CD4-positive, alpha-beta T cell (primary cell): ENCODE data around the gene C14orf119. TPM values are rescaled to one million over a fixed set of nuclear protein-coding genes. Genes with fewer than 3 reads are reported as not detected.

ENCODE experiments used
- ATAC-seq: fragments of 200-7000 bp; cut with Tn5 transposase; one replicate; pipeline ENCODE4 v1.10.0; 2022; ENCODE audit warnings: mild to moderate bottlenecking; ENCODE audit not compliant: poor library complexity
- CTCF ChIA-PET: fragments of 350-600 bp; sonication (Branson Sonifier 250); formaldehyde crosslinking; loops from one replicate; lab custom pipeline; 2021; ENCODE audit warnings: antibody characterized with exemption, inconsistent platforms; lab: Charles Lee
- POLR2A ChIA-PET: fragments of 350-600 bp; sonication (Branson Sonifier 250); formaldehyde crosslinking; loops from one replicate; lab custom pipeline; 2021; ENCODE audit warnings: antibody characterized with exemption, inconsistent platforms; lab: Charles Lee
- DNase-seq, 14 experiments: peaks; one replicate each; pipeline ENCODE4 v3.0.0-alpha.2; 2013 to 2020; ENCODE audit warnings: mixed read lengths in 2 of 14
- H3K27ac ChIP-seq, 2 donors: one replicate each; pipeline versions ENCODE4 v1.5.1 to v1.7.0; 2013; ENCODE audit warnings: low read length in 2 of 2, low read depth in 1 of 2, mild to moderate bottlenecking in 1 of 2
- H3K27me3 ChIP-seq, 2 experiments: 1 replicate in 1 of 2; 2 replicates in 1 of 2; pipeline versions ENCODE4 v1.6.1 to v1.7.0; 2013; ENCODE audit warnings: low read length in 2 of 2, control low read depth in 1 of 2, mild to moderate bottlenecking in 1 of 2, moderate library complexity in 1 of 2; ENCODE audit not compliant: insufficient read depth in 2 of 2, control insufficient read depth in 1 of 2
- H3K36me3 ChIP-seq: one replicate; pipeline ENCODE4 v1.6.1; 2013; ENCODE audit warnings: low read length, control low read depth; ENCODE audit not compliant: insufficient read depth
- H3K4me1 ChIP-seq: one replicate; pipeline ENCODE4 v1.6.1; 2013; ENCODE audit warnings: low read length, control low read depth; ENCODE audit not compliant: insufficient read depth
- H3K4me3 ChIP-seq: one replicate; pipeline ENCODE4 v1.5.1; 2013; ENCODE audit warnings: mild to moderate bottlenecking, low read length, moderate library complexity
- H3K9me3 ChIP-seq, 2 experiments: 1 replicate in 1 of 2; 2 replicates in 1 of 2; pipeline versions ENCODE4 v1.6.1 to v1.7.0; 2013; ENCODE audit warnings: low read length in 2 of 2, mild to moderate bottlenecking in 2 of 2, control low read depth in 1 of 2, moderate library complexity in 1 of 2; ENCODE audit not compliant: control insufficient read depth in 1 of 2, insufficient read depth in 1 of 2
- H3K27ac Mint-ChIP-seq: one replicate; pipeline ENCODE4 v1.8.0; 2020; ENCODE audit warnings: mixed read lengths
- H3K27me3 Mint-ChIP-seq: one replicate; pipeline ENCODE4 v1.8.0; 2021; ENCODE audit warnings: mixed read lengths
- H3K36me3 Mint-ChIP-seq: one replicate; pipeline ENCODE4 v1.8.0; 2021; ENCODE audit warnings: low read depth, mixed read lengths
- H3K4me1 Mint-ChIP-seq: one replicate; pipeline ENCODE4 v1.8.0; 2021; ENCODE audit warnings: low read depth, mixed read lengths
- H3K4me3 Mint-ChIP-seq: one replicate; pipeline ENCODE4 v1.8.0; 2020; ENCODE audit warnings: mild to moderate bottlenecking, mixed read lengths
- H3K9me3 Mint-ChIP-seq: one replicate; pipeline ENCODE4 v1.8.0; 2020; ENCODE audit warnings: mixed read lengths
- intact Hi-C, 2 experiments: fragments of 100-400 bp; cut with DNase I in 1 of 2; cut with micrococcal nuclease in 1 of 2; formaldehyde crosslinking; loops; one replicate each; pipeline versions ENCODE4 v1.15.1 to v1.9.0; 2023 to 2025; cut with DNase I, micrococcal nuclease
- total RNA-seq, 174 experiments: library from RNA in 2 of 174; stranded (reverse) in 2 of 174; gene quantifications; one replicate each; pipeline ENCODE4 v1.2.3 and lab custom pipeline; 2021 to 2026
- TF ChIP-seq, protein P1 (sequence below): fragments of 200-600 bp; IDR thresholded peaks from one replicate; pipeline ENCODE4 v1.8.0; 2022; ENCODE audit warnings: antibody characterized with exemption, mild to moderate bottlenecking

The C14orf119 gene
- total RNA-seq, 2 experiments from 2014 or later, result 3.1 to 3.9 TPM

GRCh38 chr14:23047751-23048693, 47.3 kb upstream of the C14orf119 start:
- TF ChIP-seq, protein P1, sequence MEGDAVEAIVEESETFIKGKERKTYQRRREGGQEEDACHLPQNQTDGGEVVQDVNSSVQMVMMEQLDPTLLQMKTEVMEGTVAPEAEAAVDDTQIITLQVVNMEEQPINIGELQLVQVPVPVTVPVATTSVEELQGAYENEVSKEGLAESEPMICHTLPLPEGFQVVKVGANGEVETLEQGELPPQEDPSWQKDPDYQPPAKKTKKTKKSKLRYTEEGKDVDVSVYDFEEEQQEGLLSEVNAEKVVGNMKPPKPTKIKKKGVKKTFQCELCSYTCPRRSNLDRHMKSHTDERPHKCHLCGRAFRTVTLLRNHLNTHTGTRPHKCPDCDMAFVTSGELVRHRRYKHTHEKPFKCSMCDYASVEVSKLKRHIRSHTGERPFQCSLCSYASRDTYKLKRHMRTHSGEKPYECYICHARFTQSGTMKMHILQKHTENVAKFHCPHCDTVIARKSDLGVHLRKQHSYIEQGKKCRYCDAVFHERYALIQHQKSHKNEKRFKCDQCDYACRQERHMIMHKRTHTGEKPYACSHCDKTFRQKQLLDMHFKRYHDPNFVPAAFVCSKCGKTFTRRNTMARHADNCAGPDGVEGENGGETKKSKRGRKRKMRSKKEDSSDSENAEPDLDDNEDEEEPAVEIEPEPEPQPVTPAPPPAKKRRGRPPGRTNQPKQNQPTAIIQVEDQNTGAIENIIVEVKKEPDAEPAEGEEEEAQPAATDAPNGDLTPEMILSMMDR, result no peak
- no peaks in the 10 kb centered on the region for H3K9me3 ChIP-seq
- no peak overlapping the region for H3K4me3 ChIP-seq
- H3K27me3 Mint-ChIP-seq, result no peaks in the 10 kb centered on the region
- CTCF ChIA-PET, result no interaction called here
- no peaks in the 10 kb centered on the region for H3K4me1 ChIP-seq
- no peaks in the 10 kb centered on the region for H3K36me3 Mint-ChIP-seq
- no peak overlapping the region for H3K4me3 Mint-ChIP-seq
- no peaks in the 10 kb centered on the region for H3K4me1 Mint-ChIP-seq
- DNase-seq, result no peak
- no peaks in the 10 kb centered on the region for H3K9me3 Mint-ChIP-seq
- ATAC-seq, result no peak
- intact Hi-C loops, result no loop called here
- no peaks in the 10 kb centered on the region for H3K36me3 ChIP-seq
- H3K27ac ChIP-seq, result no peak overlapping the region
- H3K27me3 ChIP-seq, result no peaks in the 10 kb centered on the region
- no peak overlapping the region for H3K27ac Mint-ChIP-seq
- POLR2A ChIA-PET, result interaction anchor here (1.3 kb wide), 1 partner anchor 47 kb away, joined by 3 read pairs; the partner anchor contains the start of genes ACIN1 and C14orf119

DNA sequence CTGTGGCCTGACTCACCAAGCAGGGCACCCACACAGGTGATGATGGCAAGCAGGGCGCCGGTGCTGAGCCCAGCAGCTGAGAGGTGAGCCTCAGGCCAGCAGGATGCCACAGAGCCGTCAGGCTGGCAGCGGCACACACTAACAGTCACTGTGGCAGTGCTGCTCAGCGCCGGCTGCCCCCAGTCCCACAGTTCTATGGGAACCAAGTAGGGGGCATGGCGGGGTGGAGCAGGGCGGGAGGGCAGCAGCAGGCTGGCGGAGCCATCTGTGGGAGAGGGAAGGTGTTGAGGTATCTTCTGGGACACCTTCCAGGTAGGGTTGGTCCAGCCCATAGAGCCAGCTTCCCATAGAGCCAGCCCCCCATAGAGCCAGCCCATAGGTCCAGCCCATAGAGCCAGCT, 46.3 kb upstream of the C14orf119 start:
- ChIA-PET POLR2A (no interaction called here), CTCF (no interaction called here)
- H3K27me3 ChIP-seq, result no peaks in the 10 kb centered on the region
- Mint-ChIP-seq H3K27ac (no peak overlapping the region), H3K27me3 (no peaks in the 10 kb centered on the region), H3K4me1 (no peaks in the 10 kb centered on the region), H3K4me3 (no peak overlapping the region), H3K9me3 (no peaks in the 10 kb centered on the region), H3K36me3 (no peaks in the 10 kb centered on the region)
- H3K4me3 ChIP-seq, result no peak overlapping the region
- no peaks in the 10 kb centered on the region for H3K4me1 ChIP-seq
- H3K9me3 ChIP-seq, result no peaks in the 10 kb centered on the region
- no peaks in the 10 kb centered on the region for H3K36me3 ChIP-seq
- intact Hi-C loops, result no loop called here
- DNase-seq (no peak), ATAC-seq (no peak)
- TF ChIP-seq, protein P1, result no peak
- no peak overlapping the region for H3K27ac ChIP-seq

DNA sequence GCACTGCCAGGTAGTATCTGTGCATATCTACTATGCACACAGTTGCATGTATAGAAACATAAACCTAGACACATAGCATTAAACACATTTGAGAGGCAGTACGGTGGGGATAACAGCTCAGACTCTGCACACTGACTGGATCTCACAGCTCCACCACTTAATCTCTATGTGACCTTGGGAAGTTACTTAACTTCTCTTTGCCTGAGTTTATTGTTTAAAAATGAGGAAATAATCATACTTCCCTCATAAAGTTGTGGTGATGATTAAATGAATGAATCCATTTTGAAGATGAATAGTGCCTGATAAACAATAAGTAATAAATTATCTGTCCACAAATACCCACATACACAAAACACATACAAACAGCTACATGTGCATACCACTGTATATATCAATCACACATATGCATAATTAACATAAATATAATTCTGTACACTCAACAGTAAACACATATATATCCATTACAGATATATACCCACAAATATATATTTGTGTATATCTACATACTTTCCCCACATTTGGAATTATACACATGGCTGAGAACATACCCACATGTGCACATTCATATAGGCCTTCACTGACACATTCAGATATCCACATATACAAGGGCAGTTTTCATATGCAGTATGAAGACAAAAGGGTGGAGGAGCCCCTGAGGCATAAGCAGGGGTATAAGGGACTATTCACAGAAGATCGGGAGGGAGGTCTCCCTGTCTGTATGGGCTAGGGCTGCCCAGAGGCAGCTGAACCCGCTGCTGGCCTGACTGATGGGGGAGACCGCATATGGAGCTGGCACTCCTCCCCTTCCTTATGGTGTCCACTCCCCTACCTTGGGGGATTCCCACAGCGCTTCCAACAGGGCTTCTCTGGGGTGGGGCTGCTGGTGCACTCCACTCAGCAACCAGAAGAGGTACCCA, 43.9 kb upstream of the C14orf119 start:
- Mint-ChIP-seq H3K36me3 (peaks cover 5% of the 10 kb centered on the region), H3K4me1 (peaks cover 6% of the 10 kb centered on the region), H3K27ac (no peak overlapping the region), H3K27me3 (no peaks in the 10 kb centered on the region), H3K9me3 (no peaks in the 10 kb centered on the region), H3K4me3 (no peak overlapping the region)
- H3K4me1 ChIP-seq, result peaks cover 8% of the 10 kb centered on the region
- H3K9me3 ChIP-seq, result no peaks in the 10 kb centered on the region
- no peak overlapping the region for H3K27ac ChIP-seq
- ATAC-seq (no peak), DNase-seq (no peak)
- CTCF ChIA-PET, result interaction anchor here (1.2 to 1.4 kb wide), 2 partner anchors 17 to 65 kb away, joined by 3 read pairs; no protein-coding TSS in a partner anchor
- no peak overlapping the region for H3K4me3 ChIP-seq
- POLR2A ChIA-PET, result interaction anchor here (1.8 kb wide), 1 partner anchor 23 kb away, joined by 5 read pairs; no protein-coding TSS in a partner anchor
- no peaks in the 10 kb centered on the region for H3K27me3 ChIP-seq
- intact Hi-C loops, result no loop called here
- no peaks in the 10 kb centered on the region for H3K36me3 ChIP-seq
- TF ChIP-seq, protein P1, result no peak
